ENCODE data around the gene COL13A1.

- TF ChIP-seq ZFP30 (CRISPR knock-in tag; IDR thresholded peaks at IDR 0.05): no peak
- TF ChIP-seq RARB (CRISPR knock-in tag; IDR thresholded peaks at IDR 0.05): no peak
- TF ChIP-seq TSHZ2 (CRISPR knock-in tag; IDR thresholded peaks at IDR 0.05): no peak
Measured at GRCh38 chr10:69757553-69758309, 44.0 kb upstream of the COL13A1 start.

Data from SK-N-SH treated with all-trans-retinoic acid at 6 μM for 48 hours (cell line).